HTR-8/SVneo (cell line): ENCODE measurements around the gene NCOR2.

Experiments
- DNase-seq: peaks from one replicate; pipeline ENCODE4 v3.0.0; 2011; ENCODE audit warnings: low spot score, mixed read lengths; ENCODE audit not compliant: insufficient read length
- FAIRE-seq: peaks from 2 replicates; lab custom pipeline; 2011; peaks lifted over from hg19 to GRCh38; lab: Jason Lieb, UNC

The NCOR2 gene

DNA sequence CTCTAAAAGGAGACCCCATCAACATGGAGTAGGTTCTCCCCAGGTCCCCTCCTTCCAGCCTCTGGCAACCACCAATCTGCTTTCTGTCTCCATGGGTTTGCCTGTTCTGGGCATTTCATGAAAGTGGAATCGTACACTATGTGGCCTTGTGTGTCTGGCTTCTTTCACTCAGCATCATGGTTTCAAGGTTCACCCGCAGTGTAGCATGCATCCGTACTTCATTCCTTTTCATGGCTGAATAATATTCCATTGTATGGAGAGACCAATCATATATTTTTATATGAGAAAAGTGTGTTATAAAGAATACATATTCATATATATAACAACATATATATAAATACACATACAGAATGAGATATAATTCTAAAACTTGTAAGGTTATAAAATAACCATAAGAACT lies 19.8 kb downstream of the NCOR2 start:
- FAIRE-seq = no peak

DNA sequence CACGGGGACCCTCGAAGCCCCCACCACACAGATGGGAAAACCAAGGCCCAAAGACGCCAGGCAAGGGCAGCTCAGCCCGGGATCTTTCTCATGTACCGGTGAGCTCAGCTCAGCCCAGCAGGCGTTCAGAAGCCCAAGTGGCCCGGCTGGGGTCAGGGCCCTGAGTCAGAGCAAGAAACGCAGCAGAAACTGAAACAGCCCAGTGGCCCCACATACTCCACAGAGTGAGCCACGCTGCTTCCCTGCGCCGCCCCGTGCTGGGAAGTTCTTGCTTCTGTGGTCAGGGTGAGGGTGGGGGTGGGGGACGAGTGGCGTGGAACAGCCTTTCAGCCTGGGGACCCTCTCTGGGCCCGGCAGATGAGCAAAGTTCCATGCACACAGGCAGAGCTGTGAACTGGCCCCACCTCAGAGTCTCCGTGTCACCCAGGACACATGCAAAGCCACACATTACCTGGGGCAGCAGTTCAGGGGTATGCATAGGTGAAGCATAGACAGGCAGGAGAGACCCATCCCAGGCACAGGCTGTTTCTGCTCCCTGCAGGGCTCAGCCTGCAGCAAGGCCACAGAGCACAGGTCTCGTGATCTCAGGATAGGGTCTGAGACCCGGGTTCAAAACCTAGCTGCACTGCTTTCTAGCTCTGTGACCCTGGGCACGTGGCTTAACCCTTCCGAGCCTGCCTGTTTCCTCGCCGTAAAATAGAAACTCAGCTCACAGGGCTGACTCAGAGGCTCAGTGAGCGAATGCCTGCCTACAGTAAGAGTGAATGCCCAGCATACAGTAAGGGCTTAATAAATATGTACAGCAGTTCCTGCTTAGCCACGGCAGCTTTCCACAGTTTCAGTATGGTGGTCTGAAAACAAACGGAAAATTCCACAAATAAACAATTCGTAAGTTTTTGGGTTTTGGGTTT lies 21.6 kb downstream of the NCOR2 start:
- FAIRE-seq (no peak), DNase-seq (no peak)

More for the DNA sequence above, 19.8 kb downstream of the NCOR2 start:
- no peak for DNase-seq

DNA sequence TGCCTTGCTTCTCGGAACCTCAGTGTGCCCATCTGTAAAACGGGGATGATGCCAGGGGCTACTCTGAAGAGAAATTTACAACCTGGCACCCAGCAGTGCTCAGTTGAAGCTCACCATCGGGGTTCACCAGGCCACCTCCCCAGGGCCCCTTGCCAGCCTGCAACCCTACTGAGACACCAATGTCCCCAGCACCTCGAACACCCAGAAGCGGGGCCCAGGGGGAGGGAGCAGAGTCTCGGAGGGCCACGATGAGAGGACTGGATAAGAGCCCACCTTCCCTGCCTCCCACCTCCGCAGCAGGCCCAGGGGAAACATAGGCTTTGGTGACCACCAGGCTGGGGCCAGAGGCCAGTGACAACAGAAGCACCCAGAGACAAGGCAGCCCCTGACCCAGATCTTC lies 22.4 kb downstream of the NCOR2 start:
- no peak for FAIRE-seq
- no peak for DNase-seq

DNA sequence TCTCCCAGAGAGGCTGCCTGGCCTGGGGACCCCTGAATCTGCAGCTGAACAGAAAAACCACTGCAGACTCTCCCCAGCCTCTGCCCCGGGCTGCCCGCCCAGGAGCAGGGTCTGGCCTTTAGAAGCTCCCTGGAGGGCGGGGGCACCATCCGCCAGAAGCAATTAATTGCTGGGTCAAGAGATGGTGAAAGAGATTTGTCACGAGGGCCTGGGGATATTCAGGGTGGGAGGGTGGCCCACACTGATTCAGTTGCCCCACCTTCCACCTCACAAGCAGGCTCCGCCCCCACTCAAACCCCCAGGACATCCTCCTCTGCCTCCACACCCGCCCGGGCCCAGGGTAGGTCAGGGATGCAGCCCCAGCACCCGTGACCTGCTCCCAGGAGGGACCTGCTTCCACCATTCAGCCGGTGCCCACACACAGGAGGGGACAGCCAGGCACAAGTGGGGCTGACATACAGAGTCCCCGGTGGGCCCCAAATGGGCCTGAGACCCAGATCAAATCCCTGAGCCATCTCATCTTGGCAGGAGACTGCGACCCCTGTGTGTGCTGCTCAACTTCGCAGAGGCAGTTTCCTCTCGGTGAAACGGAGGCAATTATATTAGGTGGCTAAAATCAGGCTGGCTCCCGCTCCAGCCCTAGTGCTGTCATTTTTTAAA lies 23.0 kb downstream of the NCOR2 start:
- DNase-seq (no peak), FAIRE-seq (peak; percentile 9)

DNA sequence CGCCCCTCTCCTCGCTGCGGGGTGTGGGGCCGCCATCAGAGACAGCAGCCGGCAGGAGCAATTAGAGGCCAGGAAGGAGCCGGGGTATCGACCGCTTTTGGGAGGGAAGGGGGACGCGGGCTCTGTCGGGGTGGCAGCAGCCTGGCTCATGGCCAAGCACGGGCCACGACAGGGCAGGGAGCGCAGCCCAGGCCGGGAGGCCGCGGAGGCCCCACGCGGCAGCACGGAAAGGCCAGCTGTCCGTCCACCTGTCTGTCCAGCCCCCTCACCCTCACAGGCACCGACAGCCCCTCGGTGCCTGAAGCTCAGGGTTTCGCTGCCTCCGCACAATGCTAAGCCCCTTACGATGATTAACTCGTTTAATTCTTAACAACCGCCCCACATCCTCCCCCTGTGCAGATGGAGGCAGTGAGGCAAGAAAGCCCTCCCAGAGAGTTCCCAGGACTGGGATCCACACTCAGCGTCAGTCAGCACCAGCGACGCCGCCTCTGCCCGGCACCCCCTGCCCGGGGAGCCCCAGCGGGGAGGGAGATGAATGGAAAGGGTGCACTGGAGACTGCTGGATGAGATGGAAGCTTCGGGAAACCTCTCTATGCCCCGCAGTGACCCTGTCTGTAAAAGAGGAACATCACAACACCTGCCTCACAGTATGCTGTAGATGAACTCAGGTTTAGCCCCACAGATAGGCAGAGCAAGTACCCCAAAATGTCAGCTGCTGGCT lies 23.7 kb downstream of the NCOR2 start:
- no peak for DNase-seq
- no peak for FAIRE-seq

DNA sequence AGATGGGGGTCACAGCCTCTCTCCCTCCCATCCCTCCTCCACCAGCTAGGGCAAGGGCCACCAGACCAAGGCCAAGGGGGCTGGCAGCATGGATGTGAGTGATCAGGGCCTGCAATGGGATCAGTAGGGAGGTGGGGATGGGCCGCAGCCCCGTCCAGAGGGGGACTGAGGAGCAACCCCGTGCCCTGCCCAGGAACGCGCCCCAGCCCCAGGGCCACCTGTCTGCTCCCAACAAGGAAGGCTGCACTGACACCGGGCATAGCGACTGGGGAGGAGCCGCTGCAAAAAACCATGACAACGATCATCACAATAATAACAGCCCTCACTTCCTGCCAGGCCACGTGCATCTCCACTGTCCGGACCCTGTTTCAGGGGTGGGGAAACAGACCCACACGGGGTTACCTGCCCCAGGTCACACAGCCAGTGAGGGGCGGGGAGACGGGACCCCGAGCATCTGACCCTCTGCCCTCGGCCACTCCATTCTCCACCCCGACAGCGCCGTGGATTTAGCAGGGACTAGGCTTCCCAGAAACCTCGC lies 24.3 kb downstream of the NCOR2 start:
- DNase-seq (no peak), FAIRE-seq (no peak)

DNA sequence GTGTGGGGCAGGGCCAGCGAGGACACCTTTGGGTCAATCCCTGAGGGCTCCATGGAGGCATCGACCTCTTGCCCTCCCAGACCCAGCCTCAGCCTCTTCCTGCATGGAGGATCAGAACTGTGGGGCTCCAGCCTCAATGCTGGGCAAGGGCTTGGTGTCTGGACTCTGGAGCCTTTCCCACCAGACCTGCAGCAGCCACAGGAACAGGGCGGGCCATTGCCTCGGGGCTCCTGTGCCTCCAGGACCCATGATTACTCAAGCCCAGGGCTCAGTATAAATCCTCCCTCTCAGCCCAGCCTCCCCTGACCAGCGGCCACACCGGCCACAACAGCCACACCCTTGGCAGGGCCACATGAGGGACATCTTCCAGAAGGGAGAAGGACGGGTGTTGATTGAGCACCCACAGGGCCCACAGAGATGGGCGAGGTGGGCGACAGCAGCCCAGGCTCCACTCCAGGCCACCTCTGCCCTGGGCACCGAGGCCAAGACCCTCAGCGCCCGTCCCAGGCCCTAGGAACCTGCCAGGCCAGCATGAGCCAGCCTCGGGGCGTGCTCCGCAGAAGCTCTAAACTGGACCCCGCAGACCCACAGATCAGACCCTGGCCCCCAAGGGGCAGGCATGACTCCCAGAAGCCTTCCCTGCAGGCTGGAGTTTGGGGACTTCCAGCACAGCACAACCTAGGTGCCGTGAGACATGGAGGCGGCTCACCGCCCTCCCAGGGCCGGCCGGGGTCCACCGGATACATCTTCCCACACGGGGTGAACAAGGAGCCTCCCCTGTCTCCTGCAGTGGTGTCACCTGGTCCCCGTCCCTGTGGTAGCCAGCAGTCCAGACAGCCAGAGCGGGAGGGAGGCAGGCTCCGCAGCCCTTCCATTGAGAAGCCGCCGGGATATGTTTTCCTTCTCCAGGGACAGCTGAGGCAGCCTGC lies 25.1 kb downstream of the NCOR2 start:
- DNase-seq (no peak), FAIRE-seq (no peak)

DNA sequence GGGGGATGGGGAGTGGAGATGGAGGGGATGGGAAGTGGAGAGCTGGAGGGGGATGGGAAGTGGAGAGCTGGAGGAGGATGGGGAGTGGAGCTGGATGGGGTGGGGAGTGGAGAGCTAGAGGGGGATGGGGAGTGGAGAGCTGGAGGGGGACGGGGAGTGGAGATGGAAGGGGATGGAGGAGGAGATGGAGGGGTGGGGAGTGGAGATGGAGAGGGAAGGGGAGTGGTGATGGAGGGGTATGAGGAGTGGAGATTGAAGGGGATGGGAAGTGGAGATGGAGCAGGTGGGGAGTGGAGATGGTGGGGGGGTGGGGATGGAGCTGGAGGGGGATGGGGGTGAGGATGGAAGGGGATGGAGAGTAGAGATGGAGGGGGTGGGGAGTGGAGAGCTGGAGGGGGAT lies 26.1 kb downstream of the NCOR2 start:
- no peak for DNase-seq
- no peak for FAIRE-seq

DNA sequence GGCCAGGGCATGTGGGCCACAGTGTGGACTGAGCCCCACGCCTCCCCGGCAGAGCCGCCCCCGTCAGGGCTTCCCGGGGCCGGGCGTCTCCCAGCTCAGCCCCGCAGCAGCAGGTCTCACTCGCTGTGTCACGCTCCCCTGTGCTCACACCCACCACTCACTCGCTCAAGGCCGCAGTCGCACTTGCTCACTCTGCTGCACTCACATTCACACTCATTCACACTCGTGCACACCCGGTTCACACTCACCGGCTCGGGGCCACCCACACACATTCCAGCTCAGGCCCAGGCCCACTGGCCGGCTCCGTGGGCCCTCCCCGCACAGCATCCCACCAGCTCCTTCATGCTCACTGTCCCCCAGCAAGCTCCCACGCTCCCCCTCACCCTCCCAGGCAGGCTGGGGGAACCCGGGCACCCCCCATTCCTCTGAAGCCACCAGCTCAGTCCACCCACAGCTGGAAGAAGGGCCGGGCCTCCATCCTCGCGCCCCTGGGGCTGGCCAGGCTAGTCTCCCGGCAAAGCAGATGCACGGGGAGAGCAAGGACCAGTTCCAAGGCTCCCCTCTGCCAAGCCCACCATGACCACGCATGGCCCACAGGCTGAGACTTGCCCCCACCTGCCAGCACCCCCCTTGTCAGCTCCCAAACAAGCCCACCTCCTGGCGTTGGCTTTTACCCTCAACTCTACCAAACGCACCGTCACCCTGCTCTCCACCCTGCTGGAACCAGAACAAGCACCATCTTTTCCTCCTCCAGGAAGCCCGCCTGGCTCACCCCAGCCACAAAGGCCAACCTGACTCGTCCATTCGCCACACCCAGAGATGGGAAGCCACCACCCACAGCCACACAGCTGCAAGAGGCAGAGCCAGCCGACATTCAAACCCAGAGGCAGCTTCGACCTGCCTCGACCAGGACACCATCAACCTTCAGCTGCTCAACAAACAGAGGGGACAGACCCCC lies 28.0 kb downstream of the NCOR2 start:
- no peak for DNase-seq
- FAIRE-seq = peak; percentile 16

DNA sequence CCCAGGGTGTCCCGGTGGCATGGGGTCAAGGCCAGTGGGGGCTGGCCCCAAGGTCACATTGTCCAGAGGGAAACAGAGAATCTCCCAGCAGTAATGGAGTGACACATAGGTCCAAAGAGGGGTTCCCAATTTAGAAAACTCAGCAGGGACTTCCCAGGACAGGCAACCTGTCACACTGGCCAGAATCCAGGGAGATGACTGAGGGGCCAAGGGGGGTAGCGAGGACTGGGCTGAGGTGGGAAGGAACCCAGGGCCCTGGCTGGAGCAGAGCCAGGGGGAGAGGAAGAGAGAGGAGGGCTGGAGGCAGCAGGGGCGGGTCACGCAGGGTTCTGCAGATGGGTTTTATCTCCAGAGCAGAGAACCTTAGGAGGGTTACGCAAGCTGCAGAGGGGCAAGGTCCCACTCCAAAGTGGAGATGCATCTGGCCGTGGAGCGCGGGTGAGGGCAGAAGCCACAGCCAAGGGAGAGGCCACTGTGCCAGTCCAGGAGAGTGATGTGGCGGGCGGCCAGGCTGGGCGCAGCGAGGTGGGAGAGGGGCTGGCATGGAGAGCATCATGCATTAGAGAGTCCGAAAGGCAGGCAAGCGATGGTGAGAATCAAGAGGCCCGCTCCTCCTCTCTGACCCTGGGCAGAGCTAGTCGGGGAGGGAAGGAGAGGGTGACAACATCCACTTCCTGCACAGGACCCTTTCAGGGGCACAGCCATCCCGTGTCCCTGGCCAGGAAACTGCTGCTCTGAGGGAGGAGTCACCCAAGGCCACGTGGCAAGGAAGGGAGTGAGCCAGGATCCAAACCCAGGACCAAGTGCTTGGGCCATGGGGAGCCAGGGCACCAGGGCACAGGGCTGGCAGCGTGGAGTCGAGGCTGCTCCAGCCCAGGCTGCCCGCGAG lies 29.0 kb downstream of the NCOR2 start:
- peak; percentile 16 for FAIRE-seq
- no peak for DNase-seq

DNA sequence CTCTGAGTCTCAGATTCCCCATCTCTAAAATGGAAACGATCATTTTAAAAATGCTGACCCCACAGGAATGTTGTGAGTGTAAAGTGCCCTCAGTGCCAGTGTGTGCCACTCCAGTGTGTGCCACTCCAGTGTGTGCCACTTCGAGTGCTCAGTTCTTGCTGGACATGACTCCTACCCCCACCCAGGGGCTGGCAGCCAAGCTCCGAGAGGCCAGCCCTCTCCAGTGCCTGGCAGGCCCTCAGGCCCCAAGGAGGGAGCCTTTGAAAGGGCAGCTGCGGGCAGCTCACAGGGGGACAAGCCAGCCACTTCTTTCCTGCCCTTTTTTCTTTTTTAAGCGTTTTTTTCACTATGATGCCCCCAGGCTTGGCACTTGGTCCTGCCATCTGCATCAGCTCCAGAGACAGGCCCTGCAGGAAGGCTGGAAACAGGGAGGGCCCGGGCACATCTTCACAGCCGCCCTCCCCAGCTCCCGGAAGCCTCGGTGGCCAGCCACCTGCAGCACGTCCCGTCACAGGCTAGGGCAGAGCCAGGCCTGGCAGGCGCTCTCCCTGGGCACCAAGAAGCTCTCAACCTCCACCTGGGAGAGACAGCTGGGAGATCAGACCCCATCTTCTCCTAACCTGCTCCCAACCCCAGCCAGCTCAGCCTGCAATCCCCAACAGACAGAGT lies 29.8 kb downstream of the NCOR2 start:
- FAIRE-seq (no peak), DNase-seq (no peak)

DNA sequence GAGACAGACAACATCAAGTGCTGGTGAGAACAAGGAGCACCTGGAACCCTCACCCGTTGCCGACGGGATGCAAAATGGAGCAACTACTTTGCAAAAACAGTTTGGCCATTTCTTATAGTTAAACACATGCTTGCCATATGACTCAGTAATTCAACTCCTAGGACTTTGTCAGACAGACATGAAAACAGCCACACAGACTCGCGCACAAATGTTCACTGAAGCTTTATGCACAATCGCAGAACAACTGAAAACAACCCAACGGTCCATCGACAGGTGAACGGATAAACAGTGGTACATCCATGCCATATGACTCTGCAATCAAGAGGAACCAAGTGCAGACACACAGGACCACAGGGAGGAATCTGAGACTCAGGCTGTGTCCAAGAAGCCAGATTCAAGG lies 30.8 kb downstream of the NCOR2 start:
- no peak for FAIRE-seq
- no peak for DNase-seq

DNA sequence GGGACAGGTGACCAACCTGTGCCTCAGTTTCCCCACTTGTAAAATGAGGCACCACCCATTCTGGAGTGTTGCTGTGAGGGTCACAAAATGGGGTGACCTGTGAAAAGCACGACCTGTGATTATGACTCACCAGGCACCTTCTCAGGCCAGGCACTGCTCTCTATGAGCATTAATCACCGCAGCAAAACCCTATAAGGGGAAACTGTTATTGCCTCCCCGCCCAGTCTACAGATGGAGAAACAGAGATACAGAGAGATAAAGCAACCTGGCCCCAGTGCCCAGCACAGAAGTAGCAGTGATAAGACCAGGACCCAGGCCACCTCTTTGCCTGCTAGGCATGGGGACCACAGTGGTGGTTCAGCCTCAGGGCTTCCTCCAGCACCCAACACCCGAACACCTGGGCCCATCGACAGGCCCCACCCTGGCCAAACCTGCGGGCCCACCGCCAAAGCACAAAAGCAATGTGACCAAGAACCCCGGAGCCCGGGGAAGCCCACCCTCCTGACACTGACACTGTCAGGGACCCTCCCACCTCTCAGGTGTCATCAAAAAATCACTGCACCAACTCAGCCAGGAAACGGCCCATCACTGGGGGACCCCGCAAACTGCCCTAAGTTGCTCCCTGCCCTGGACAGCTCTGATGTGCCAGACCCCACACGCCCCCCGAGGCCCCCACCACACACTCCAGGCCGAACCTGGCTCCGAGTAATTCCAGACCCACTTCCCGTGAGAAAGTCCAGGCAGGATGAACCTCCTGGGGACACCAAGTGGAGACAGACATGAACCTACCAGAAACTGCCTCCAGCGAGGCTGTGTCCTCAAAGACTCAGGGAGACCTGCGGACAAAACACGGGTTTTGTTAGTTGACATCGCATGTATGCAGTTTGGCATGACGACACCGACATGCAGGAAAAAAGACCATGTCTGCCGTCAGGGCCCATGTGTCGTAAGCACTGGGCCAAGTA lies 32.4 kb downstream of the NCOR2 start:
- no peak for FAIRE-seq
- no peak for DNase-seq

DNA sequence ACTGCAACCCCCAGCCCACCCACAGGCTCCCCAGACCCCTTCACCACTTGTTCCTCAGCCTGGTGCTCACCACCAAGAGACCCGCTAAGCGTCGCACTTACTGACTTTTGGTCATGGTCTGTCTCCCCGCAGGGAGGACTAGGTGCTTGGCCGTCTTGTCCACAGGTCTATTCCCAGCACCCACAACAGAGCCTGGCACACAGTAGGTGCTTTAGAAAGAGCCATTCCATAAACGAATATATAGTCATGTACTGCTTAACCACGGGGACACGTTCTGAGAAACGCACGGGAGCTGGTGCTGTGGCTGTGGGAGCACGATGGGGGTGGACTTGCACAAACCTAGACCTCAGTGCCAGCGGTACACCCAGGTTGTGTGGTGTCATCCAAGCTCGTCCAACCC lies 34.0 kb downstream of the NCOR2 start:
- no peak for FAIRE-seq
- DNase-seq = no peak

DNA sequence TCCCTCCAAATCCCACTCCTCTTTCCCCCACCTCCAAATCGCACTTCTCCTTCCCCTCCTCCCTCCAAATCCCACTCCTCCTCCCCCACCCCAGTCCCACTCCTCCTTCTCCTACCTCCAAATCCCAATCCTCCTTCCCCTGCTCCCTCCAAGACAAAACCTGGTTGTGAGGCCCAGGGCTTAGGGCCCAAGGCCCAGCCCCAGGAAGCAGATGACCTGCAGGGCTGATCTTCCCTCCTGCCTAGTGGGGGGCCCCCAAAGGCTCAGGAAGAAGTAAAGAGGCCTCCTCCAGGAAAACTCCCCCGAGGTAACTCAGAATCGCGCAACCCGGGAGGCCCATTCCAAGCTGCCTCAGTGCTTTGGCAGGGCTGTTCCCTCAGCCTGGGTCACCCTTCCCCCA lies 34.4 kb downstream of the NCOR2 start:
- DNase-seq = no peak
- no peak for FAIRE-seq

DNA sequence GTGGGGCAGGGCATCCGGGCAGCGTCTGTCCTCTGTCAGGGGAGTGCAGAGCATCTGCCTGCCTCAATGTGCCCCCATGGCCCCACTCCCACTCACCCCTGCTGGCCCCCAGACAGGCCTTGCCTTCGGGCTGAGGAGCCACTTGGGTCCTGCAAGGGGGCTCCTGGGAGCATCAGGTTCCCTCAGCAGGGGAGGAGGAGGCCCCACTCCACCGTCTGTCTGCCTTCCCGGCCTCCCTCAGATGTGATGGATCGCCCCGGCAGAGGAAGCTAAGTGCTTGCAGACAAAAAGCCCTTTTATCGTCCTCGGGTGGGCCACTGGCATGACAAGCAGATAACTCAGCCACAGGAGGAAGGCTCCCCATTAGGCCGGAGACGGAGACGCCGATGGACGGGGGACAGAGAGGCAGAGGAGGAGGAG lies 35.1 kb downstream of the NCOR2 start:
- DNase-seq (no peak), FAIRE-seq (no peak)
